HCT116 (cell line): ENCODE results near the gene DCTN1. TPM values are rescaled to one million over a fixed set of nuclear protein-coding genes. Genes with fewer than 3 reads are reported as not detected.

Experiments
- ATAC-seq: fragments of 200-7000 bp; cut with Tn5 transposase; 2 replicates; pipeline ENCODE4 v1.9.1; 2020; ENCODE audit warnings: mild to moderate bottlenecking, moderate library complexity
- BruUV-seq: library from RNA; stranded (reverse); fragments of 400-500 nt; replicated peaks from 2 replicates; lab custom pipeline; 2021; lab: Mats Ljungman, UMichigan
- CTCF ChIA-PET: fragments of 300-600 bp; sonication (Branson Sonifier 250); formaldehyde crosslinking; loops from one replicate; lab custom pipeline; 2021; ENCODE audit warnings: antibody characterized with exemption; lab: Charles Lee
- POLR2A ChIA-PET: fragments of 300-600, 350-600 bp; sonication (Branson Sonifier 250); formaldehyde crosslinking; loops from one replicate; lab custom pipeline; 2021; ENCODE audit warnings: antibody characterized with exemption; lab: Charles Lee
- RAD21 ChIA-PET, 2 experiments: fragments of 300-600 bp; sonication (Branson Sonifier 250); formaldehyde crosslinking; loops; one replicate each; lab custom pipeline; 2023; ENCODE audit warnings: low total read pairs in 2 of 2; ENCODE audit not compliant: uncharacterized antibody in 2 of 2, unreplicated experiment in 2 of 2, low non-redundant PET in 1 of 2; lab: Charles Lee
- DNase-seq: peaks from one replicate; pipeline ENCODE4 v3.0.0-alpha.2; 2010; ENCODE audit warnings: low read depth, low spot score
- H2AFZ ChIP-seq: fragments of 200-600 bp; shearing (Covaris generic), sonication (generic); 2 replicates; pipeline ENCODE4 v1.6.1; 2017; ENCODE audit warnings: low read depth, mixed run types, mixed read lengths, antibody characterized with exemption, low read length; ENCODE audit not compliant: poor library complexity, severe bottlenecking
- H3K27ac ChIP-seq: 2 replicates; pipeline ENCODE4 v1.5.1; 2012; ENCODE audit warnings: low read depth, low read length
- H3K27me3 ChIP-seq: fragments of 200-600 bp; sonication (generic); 2 replicates; pipeline ENCODE4 v1.6.1; 2016; ENCODE audit warnings: mixed run types, low read length, mixed read lengths; ENCODE audit not compliant: insufficient read depth
- H3K36me3 ChIP-seq, 2 experiments: fragments of 200-500 bp in 1 of 2; fragments of 200-600 bp in 1 of 2; sonication (Bioruptor generic) in 1 of 2; sonication (generic) in 1 of 2; 2 replicates each; pipeline versions ENCODE4 v1.5.1 to v1.6.1; 2014 to 2016; ENCODE audit warnings: low read length in 2 of 2, inconsistent platforms in 1 of 2, mixed read lengths in 1 of 2, mixed run types in 1 of 2; ENCODE audit not compliant: insufficient read depth in 2 of 2, control insufficient read depth in 1 of 2
- H3K4me1 ChIP-seq, 2 experiments: fragments of 200-600 bp in 1 of 2; sonication (generic) in 1 of 2; 2 replicates each; pipeline versions ENCODE4 v1.5.1 to v1.6.1; 2012 to 2017; ENCODE audit warnings: low read length in 2 of 2, inconsistent platforms in 1 of 2, mild to moderate bottlenecking in 1 of 2, mixed read lengths in 1 of 2, mixed run types in 1 of 2, moderate library complexity in 1 of 2; ENCODE audit not compliant: insufficient read depth in 2 of 2, control insufficient read depth in 1 of 2
- H3K4me2 ChIP-seq: fragments of 200-600 bp; sonication (generic); 2 replicates; pipeline ENCODE4 v1.6.1; 2017; ENCODE audit warnings: mixed run types, low read length, mixed read lengths
- H3K4me3 ChIP-seq, 2 experiments: fragments of 200-600 bp in 1 of 2; sonication (generic) in 1 of 2; replicated peaks in 1 of 2; 2 replicates each; pipeline ENCODE4 v1.5.1; 2011 to 2016; ENCODE audit warnings: low read length in 2 of 2, control low read depth in 1 of 2, low read depth in 1 of 2, mild to moderate bottlenecking in 1 of 2, mixed read lengths in 1 of 2, mixed run types in 1 of 2
- H3K79me2 ChIP-seq: fragments of 200-600 bp; sonication (generic); 2 replicates; pipeline ENCODE4 v1.6.1; 2017; ENCODE audit warnings: mild to moderate bottlenecking, mixed run types, low read length, moderate library complexity, mixed read lengths; ENCODE audit not compliant: insufficient read depth
- H3K9ac ChIP-seq: fragments of 200-600 bp; sonication (generic); 2 replicates; pipeline ENCODE4 v1.6.1; 2016; ENCODE audit warnings: low read length, mixed read lengths
- H3K9me2 ChIP-seq: fragments of 200-600 bp; sonication (generic), shearing (Covaris generic); 2 replicates; pipeline ENCODE4 v1.6.1; 2017; ENCODE audit warnings: mixed run types, mild to moderate bottlenecking, moderate library complexity; ENCODE audit not compliant: insufficient read depth
- H3K9me3 ChIP-seq, 2 experiments: fragments of 200-500 bp in 1 of 2; fragments of 200-600 bp in 1 of 2; sonication (Bioruptor generic) in 1 of 2; sonication (generic) in 1 of 2; 2 replicates each; pipeline ENCODE4 v1.6.1; 2014 to 2017; ENCODE audit warnings: low read length in 2 of 2, mixed read lengths in 2 of 2, inconsistent platforms in 1 of 2, low read depth in 1 of 2, mild to moderate bottlenecking in 1 of 2, mixed run types in 1 of 2, moderate library complexity in 1 of 2; ENCODE audit not compliant: control insufficient read depth in 1 of 2, insufficient read depth in 1 of 2
- H4K20me1 ChIP-seq: fragments of 200-600 bp; sonication (generic), shearing (Covaris generic); 2 replicates; pipeline ENCODE4 v1.6.1; 2017; ENCODE audit warnings: mixed run types, mild to moderate bottlenecking, moderate library complexity; ENCODE audit not compliant: insufficient read depth
- EZH2 ChIP-seq: fragments of 200-600 bp; sonication (generic); IDR thresholded peaks from 2 replicates; pipeline ENCODE4 v1.6.1; 2017; ENCODE audit warnings: antibody characterized with exemption, mixed run types
- JUND ChIP-seq: IDR thresholded peaks from 2 replicates; pipeline ENCODE4 v1.6.1; 2012
- POLR2A ChIP-seq: IDR thresholded peaks from 2 replicates; pipeline ENCODE4 v1.7.0; 2011; ENCODE audit warnings: borderline replicate concordance; ENCODE audit not compliant: insufficient read depth, insufficient read length; ENCODE audit errors: extremely low read depth
- REST ChIP-seq: IDR thresholded peaks from 2 replicates; pipeline ENCODE4 v1.6.1; 2012; ENCODE audit warnings: low read depth
- SIN3A ChIP-seq: IDR thresholded peaks from 2 replicates; pipeline ENCODE4 v1.6.1; 2012; ENCODE audit warnings: low read depth
- YY1 ChIP-seq: IDR thresholded peaks from 2 replicates; pipeline ENCODE4 v1.6.1; 2011; ENCODE audit warnings: low read length, low read depth, moderate library complexity, mild to moderate bottlenecking; ENCODE audit not compliant: insufficient replicate concordance; ENCODE audit errors: extremely low read depth
- ZFX ChIP-seq: fragments of 450-650 bp; IDR thresholded peaks from 2 replicates; pipeline ENCODE4 v1.6.1; 2017
- intact Hi-C: fragments of 100-400 bp; cut with micrococcal nuclease; formaldehyde crosslinking; loops from 2 replicates; pipeline ENCODE4 v1.10.0; 2022
- total RNA-seq: library from RNA; stranded (reverse); gene quantifications from one replicate; pipeline ENCODE4 v1.2.1, GENCODE V29; 2021; ENCODE audit not compliant: unreplicated experiment

DCTN1 gene
- total RNA-seq, 1 experiment from 2014 or later = 129 TPM

GRCh38 chr2:74373985-74374384 is 6.1 kb downstream of the DCTN1 start (continued):
- TF ChIP-seq ZFX (no peak), YY1 (no peak), EZH2 (no peak)

GRCh38 chr2:74373221-74373676 is 6.9 kb downstream of the DCTN1 start:
- no peak for TF ChIP-seq SIN3A
- no peak for TF ChIP-seq JUND
- no peak for TF ChIP-seq POLR2A
- TF ChIP-seq REST = no peak
- intact Hi-C loops = no loop called here
- H3K9me3 ChIP-seq = no peaks in the 10 kb centered on the region
- no peak overlapping the region for H3K27ac ChIP-seq
- CTCF ChIA-PET = no interaction called here
- no peak overlapping the region for H2AFZ ChIP-seq
- H3K36me3 ChIP-seq = peaks cover 3 to 33% of the 10 kb centered on the region in 2 experiments; a peak in 2 of 4 replicates
- H3K27me3 ChIP-seq = no peaks in the 10 kb centered on the region
- no peak overlapping the region for H3K4me2 ChIP-seq
- POLR2A ChIA-PET = no interaction called here
- H3K9ac ChIP-seq = no peak overlapping the region
- RAD21 ChIA-PET = no interaction called here
- DNase-seq (no peak), ATAC-seq (no peak)
- H4K20me1 ChIP-seq = no peaks in the 10 kb centered on the region
- BruUV-seq = no TSS peak
- H3K4me3 ChIP-seq = no peak overlapping the region
- no peaks in the 10 kb centered on the region for H3K79me2 ChIP-seq
- no peaks in the 10 kb centered on the region for H3K9me2 ChIP-seq
- H3K4me1 ChIP-seq = no peaks in the 10 kb centered on the region
